GM10266 (cell line): Measurements from ENCODE around the gene CHSY3.

Source experiments
- DNase-seq: peaks from one replicate; pipeline ENCODE4 v3.0.0; 2012; ENCODE audit errors: extremely low spot score
- CTCF ChIP-seq: IDR thresholded peaks from 2 replicates; pipeline ENCODE4 v1.5.1; 2012; ENCODE audit warnings: mild to moderate bottlenecking, low read depth; ENCODE audit not compliant: control insufficient read depth, insufficient read depth; ENCODE audit errors: missing control alignments

The CHSY3 gene

GRCh38 chr5:130099008-130099407, 194.7 kb downstream of the CHSY3 start:
- no peak for TF ChIP-seq CTCF
- DNase-seq, result no peak

- no peak for TF ChIP-seq CTCF
- no peak for DNase-seq
Measured at GRCh38 chr5:130102375-130102774, 198.1 kb downstream of the CHSY3 start.

GRCh38 chr5:130102960-130103359, 198.7 kb downstream of the CHSY3 start:
- TF ChIP-seq CTCF, result no peak

GRCh38 chr5:130104895-130105688, 200.8 kb downstream of the CHSY3 start:
- DNase-seq, result no peak
- TF ChIP-seq CTCF, result no peak

More at GRCh38 chr5:130102960-130103359, 198.7 kb downstream of the CHSY3 start:
- no peak for DNase-seq

GRCh38 chr5:130106480-130106879, 202.2 kb downstream of the CHSY3 start:
- no peak for DNase-seq
- TF ChIP-seq CTCF, result no peak

GRCh38 chr5:130109152-130109551, 204.9 kb downstream of the CHSY3 start:
- TF ChIP-seq CTCF, result peak; percentile 34
- peak; percentile 16 for DNase-seq

GRCh38 chr5:130110328-130110727, 206.1 kb downstream of the CHSY3 start:
- no peak for DNase-seq
- no peak for TF ChIP-seq CTCF
